Activated CD8-positive, alpha-beta memory T cell treated with anti-CD3 and anti-CD28 coated beads, Interleukin-2, amount 50 U/mL, for 1 hour (primary cell): ENCODE measurements around the gene ABCC3.
"Not testable (repeated sequence)": the region's sequence is repeated elsewhere in the genome, so short reads cannot be mapped to it uniquely, and the experiment has no call there.

ENCODE experiments used
- DNase-seq: peaks from one replicate; pipeline ENCODE4 v3.0.0-alpha.2; 2020; ENCODE audit errors: extremely low read depth

The ABCC3 gene

GRCh38 chr17:50699410-50699809 lies 64.7 kb downstream of the ABCC3 start:
- no peak for DNase-seq

DNA sequence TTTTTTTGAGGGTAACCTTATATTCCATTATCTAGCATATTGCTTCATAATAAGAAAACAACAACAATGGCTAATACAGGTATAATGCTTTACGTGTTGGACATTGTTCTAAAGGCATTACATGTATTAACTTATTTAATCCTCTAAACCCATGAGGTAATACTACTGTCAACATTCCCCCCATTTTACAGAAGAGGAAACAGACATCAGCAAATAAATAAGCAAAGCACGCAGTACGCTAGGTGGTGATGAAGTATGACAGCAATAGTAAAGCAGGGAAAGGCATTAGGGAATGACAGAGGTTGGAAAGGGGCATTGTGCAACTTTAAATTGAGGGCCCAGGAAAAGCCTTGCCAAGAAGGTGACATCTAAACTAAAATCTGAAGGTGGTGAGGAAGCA lies 68.5 kb downstream of the ABCC3 start:
- DNase-seq = no peak

GRCh38 chr17:50707289-50708049 lies 72.8 kb downstream of the ABCC3 start, which contains the start of gene ANKRD40:
ANKRD40 (minus strand) TSS chr17:50707914; CDS start chr17:50707654, 260 bp downstream.
- DNase-seq = peak; percentile 65

DNA sequence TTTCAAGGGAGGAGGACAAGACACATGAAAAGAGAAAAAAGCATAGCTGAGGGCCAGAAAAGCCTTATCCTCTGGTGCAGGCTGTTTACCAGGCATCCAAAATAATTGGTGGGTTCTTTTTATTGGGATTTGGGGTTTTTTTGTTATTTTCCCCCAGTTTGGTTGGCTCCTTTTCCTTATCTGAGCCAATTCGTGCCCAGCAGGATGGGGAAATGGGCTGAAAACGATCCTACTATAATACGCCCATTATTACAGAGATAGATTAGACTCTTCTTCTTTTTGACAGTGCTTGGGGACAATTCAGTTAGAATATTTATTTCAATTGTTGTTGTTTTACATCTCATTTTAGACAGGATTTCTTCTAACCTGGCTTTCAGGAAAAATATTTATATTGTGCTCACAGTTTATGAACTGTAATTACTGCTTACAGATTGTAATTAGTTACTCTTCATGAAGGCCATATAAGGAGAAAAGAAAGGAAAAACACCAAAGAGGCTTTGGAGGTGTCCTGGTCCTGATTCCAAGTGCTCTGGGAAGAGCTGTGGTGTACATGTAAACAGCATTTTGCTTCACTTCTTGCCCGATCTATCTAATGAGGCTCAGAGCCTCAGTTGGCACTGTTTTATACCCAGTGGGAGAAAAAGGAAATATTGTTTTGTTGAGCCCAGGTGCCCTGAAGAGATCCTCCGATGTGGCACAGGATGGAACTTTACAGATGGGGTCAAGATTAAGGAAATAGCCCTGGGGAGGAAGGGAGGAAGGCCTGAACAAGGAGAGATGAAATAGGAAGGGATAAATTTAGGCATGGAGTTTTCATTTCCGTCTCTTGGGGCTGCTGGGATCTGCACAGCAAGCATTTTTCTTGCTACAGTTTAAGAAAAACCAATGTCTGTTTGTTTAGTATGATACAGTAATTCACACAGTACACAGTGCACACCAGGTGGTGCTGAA lies 73.6 kb downstream of the ABCC3 start:
- DNase-seq = no peak

- DNase-seq = not testable (repeated sequence)
Measured at GRCh38 chr17:50709053-50709452, 74.4 kb downstream of the ABCC3 start.

DNA sequence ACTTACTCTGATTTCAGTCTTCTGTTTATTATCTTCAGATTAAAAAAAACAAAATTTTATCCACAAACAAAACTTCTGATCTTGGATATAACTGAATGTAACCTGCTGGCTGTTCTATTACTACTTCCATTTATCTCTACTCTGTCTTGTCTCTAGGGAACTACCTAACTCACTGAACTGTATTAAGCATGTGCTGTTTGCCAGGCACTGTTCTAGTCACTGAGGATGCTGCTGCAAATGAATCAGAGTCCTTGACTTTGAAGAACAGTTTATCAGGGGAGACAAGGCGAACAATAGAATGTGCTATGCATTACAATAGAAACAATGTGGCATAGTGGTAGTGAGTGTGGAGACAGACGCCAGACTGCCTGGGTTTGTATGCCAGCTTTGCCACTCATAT lies 75.3 kb downstream of the ABCC3 start:
- DNase-seq = no peak

- DNase-seq = no peak
Measured at GRCh38 chr17:50710650-50711049, 76.0 kb downstream of the ABCC3 start.

DNA sequence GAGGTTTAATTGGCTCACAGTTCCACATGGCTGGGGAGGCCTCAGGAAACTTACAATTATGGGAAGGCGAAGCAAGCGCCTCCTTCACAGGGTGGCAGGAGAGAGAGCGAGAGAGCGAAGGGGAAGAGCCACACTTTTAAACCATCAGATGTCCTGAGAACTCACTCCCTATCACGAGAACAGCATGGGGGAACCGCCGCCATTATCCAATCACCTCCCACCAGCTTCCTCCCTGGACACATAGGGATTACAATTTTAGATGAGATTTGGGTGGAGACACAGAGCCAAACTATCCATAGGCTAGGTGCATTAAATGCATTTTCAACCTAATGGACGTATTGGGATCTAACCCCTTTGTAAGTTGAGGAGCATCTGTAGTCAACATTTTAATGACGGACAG lies 78.0 kb downstream of the ABCC3 start:
- no peak for DNase-seq

DNA sequence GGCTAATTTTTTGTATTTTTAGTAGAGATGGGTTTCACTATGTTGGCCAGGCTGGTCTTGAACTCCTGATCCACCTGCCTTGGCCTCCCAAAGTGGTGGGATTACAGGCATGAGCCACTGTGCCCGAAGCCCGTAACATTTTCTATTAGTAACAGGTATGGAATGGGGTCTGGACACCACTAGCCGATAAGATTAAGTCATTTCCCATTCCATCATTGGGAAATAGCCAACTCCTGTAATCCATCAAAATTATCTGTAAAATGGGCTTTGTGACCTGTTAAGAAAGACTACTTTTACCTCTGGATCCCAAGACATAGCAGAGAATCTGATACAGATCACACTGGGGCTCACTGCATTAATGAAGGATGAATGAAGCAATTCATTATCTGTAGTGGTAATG lies 80.8 kb downstream of the ABCC3 start:
- DNase-seq = no peak

GRCh38 chr17:50719144-50719923 lies 84.7 kb downstream of the ABCC3 start, which contains the start of gene LUC7L3:
LUC7L3 (plus strand) TSS chr17:50719603; CDS start chr17:50719733, 130 bp downstream.
- DNase-seq = peak; percentile 45

GRCh38 chr17:50719924-50720794 lies 85.5 kb downstream of the ABCC3 start:
- DNase-seq = no peak

DNA sequence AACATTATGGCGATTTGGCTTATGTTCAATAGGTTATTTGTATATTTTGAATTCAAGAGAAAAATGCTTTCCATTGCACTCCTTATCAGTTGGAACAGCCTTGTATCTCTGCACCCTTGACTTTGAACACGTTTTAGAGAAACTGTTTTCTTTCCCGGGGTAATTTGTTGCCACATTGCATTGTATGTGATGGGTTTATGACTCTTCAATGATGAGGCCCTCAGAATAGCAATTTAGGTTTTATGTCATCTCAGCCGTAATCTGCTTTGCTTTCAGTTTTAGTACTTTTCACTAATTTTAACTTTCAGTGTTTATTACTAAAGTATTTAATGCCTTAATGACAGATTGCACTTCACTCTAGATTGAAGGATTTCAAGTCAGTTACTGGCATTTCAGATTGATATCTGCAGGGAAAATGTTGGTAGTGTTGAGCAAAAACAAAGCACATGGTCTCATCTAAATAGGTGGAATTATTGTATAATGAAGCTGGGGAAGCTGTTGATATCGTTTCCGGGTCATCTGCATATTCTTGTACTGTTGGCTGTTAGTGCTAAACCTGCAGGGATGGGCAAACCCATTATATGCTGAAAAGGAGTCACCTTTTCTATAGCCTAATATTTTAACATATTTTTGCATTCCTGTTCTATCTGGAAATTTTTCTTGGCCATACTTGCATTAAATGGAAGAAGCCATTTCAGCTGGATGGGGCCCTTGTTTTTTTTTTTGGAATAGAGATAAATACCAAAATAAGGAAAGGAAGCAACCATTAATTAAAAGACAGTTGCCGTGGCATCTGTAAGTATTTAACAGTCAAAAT lies 86.7 kb downstream of the ABCC3 start:
- DNase-seq = no peak

GRCh38 chr17:50722746-50723145 lies 88.1 kb downstream of the ABCC3 start:
- no peak for DNase-seq

DNA sequence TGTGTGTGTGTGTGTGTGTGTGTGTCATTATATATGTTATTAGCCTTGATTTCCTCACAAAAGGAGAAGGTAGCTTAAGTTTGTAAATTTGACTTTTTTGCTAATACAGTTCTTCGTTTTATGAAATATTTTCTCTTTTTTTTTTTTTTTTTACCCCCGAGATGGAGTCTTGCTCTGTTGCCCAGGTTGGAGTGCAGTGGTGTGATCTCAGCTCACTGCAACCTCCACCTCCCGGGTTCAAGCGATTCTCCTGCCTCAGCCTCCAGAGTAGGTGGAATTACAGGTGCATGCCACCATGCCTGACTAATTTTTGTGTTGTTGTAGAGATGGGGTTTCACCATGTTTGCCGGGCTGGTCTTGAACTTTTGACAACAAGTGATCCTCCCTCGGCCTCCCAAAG lies 89.9 kb downstream of the ABCC3 start:
- DNase-seq = not testable (repeated sequence)

DNA sequence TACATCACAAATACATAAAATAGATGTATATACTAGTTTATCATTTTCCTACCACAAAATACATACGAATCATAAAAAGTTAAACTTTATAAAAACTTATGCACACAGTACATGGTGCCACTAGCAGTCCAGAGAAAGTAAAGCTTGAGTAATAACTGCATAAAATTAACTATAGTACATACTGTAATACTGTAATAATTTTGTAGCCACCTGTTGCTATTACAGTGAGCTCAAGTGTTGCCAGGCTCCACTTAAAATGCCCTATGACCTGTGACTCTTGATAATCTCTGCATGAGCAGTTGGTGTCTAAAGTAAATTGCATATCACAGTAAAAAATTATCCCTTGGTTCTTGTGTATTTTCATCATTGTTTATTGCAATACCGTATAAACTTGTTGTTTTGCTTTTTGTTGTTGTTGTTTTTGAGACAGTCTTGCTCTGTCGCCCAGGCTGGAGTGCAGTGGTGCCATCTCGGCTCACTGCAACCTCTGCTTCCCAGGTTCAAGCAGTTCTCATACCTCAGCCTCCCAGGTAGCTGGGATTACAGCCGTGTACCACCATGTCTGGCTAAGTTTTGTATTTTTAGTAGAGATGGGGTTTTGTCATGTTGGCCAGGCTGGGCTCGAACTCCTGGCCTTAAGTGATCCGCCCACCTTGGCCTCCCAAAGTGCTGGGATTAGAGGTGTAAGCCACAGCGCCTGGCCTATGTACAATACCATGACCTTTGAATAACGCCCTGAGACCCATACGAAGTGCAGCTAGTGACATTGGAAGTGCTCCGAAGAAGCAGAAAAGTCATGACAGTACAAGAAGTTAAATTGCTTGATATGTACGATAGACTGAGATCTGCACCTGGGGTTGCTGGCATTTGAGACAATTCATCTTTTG lies 91.3 kb downstream of the ABCC3 start:
- DNase-seq = no peak

DNA sequence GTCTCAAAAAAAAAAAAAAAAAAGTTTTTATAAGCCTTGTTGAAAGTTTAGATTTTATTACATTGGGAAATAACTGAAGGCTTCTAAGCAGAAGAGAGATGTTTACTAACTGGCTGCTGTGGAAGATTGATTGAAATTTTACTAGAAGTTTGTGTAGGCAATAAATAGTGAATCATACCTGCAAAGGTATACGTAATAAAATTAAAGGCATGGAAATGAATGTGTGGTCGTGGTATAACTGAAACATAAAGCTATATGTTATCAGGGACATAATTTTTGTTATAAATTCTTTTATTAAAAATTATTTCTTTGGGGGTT lies 93.4 kb downstream of the ABCC3 start:
- DNase-seq = no peak

DNA sequence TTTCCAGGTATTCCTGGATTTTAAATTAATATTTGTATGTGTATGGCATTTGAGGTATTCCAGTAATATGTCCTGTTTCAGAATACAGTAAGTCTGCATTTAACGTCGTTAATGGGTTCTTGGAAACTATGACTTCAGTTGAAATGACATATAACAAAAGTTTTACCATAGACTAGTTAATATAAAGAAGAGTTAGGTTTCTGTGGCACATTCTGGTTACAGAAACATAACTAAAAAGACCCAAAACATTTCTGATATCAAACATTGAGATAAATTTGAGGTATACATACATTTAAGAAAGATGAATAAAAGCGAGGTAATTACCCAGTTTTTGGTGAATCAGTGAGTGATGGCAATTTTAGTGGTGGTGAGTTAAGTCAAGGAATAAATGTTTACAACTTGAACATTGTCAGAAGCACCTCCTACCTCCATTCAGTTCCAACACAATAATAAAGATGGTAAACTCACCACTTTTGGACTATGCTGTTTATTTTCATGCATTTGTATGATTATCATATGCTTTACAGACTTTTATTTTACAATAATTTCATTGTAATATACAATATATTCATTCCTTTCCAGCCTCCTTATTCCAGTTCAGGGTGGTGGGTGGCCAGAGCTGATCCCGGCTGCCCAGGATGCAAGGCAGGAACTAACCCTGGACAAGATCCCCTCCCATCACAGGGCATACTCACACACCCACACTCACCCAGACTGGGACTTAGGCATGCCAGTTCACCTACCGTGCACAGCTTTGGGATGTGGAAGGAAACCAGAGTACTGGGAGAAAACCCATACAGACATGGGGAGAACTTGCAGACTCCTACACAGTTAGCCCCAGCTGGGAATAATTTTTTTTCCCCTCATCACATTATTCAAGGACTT lies 94.4 kb downstream of the ABCC3 start:
- no peak for DNase-seq
